Hippocampal formation (tissue), 2 donors: Measurements from ENCODE around the gene CCDC121.

Experiments used
- DNase-seq, 2 donors: peaks; one replicate each; lab custom pipeline; 2025; lab: John Stamatoyannopoulos, UW

The CCDC121 gene

GRCh38 chr2:27628767-27629709 is at the start of gene CCDC121, which contains the start of gene GPN1:
TSS of gene CCDC121 (minus strand) at chr2:27629012. CDS start at chr2:27627799, 1,213 bp downstream.
TSS of gene GPN1 (plus strand) at chr2:27629050. CDS start at chr2:27629059, 9 bp downstream.
- DNase-seq: peak; percentile 81 to 85

- no peak for DNase-seq
These were observed 44.1 kb upstream of the CCDC121 start for GRCh38 chr2:27672723-27673486.

- no peak for DNase-seq
These were observed 42.4 kb upstream of the CCDC121 start for GRCh38 chr2:27671235-27671634.

GRCh38 chr2:27667446-27667845 is 38.6 kb upstream of the CCDC121 start:
- no peak for DNase-seq

- DNase-seq: no peak
These were observed 36.0 kb upstream of the CCDC121 start for GRCh38 chr2:27664622-27665363.

- no peak for DNase-seq
These were observed 35.4 kb upstream of the CCDC121 start for GRCh38 chr2:27664154-27664574.

- peak; percentile 89 to 91 for DNase-seq
These were observed 34.7 kb upstream of the CCDC121 start, which contains the start of the genes SLC4A1AP and SUPT7L for GRCh38 chr2:27663285-27664153. TSS of gene SLC4A1AP (plus strand) at chr2:27663889. CDS start at chr2:27663915, 26 bp downstream. TSS of gene SUPT7L (minus strand) at chr2:27663614. CDS start at chr2:27662192, 1,422 bp downstream.

- DNase-seq: no peak
These were observed 32.6 kb upstream of the CCDC121 start for GRCh38 chr2:27661371-27661770.

- DNase-seq: no peak
These were observed 26.5 kb upstream of the CCDC121 start for GRCh38 chr2:27655155-27655951.

- no peak for DNase-seq
These were observed 24.6 kb upstream of the CCDC121 start for GRCh38 chr2:27653397-27653796.

GRCh38 chr2:27652790-27653189 is 24.0 kb upstream of the CCDC121 start:
- DNase-seq: no peak

GRCh38 chr2:27652341-27652740 is 23.5 kb upstream of the CCDC121 start:
- DNase-seq: no peak

- DNase-seq: no peak
These were observed 22.2 kb upstream of the CCDC121 start for GRCh38 chr2:27651056-27651455.

GRCh38 chr2:27647737-27648136 is 18.9 kb upstream of the CCDC121 start:
- DNase-seq: no peak

GRCh38 chr2:27647289-27647688 is 18.5 kb upstream of the CCDC121 start:
- DNase-seq: no peak

- DNase-seq: no peak
These were observed 16.4 kb upstream of the CCDC121 start for GRCh38 chr2:27645197-27645596.

- no peak for DNase-seq
These were observed 12.0 kb upstream of the CCDC121 start for GRCh38 chr2:27640722-27641245.

GRCh38 chr2:27638709-27639108 is 9.9 kb upstream of the CCDC121 start:
- DNase-seq: no peak

- DNase-seq: no peak
These were observed 9.3 kb upstream of the CCDC121 start for GRCh38 chr2:27638037-27638637.
